Fibroblast of lung (primary cell): ENCODE data around the gene FAM78B.

Source experiments
- EZH2 ChIP-seq: IDR thresholded peaks from 2 replicates; pipeline ENCODE4 v1.5.1; 2012; ENCODE audit warnings: low read length, control low read depth, mild to moderate bottlenecking; ENCODE audit errors: missing control alignments
- TF ChIP-seq, protein P1 (sequence below), 2 donors: IDR thresholded peaks in 1 of 2; conservative IDR thresholded peaks in 1 of 2; 1 replicate in 1 of 2; 2 replicates in 1 of 2; pipeline ENCODE4 v1.5.1; 2011 to 2012; ENCODE audit warnings: low read length in 2 of 2, control low read depth in 1 of 2, inconsistent platforms in 1 of 2, low read depth in 1 of 2, mild to moderate bottlenecking in 1 of 2

DNA sequence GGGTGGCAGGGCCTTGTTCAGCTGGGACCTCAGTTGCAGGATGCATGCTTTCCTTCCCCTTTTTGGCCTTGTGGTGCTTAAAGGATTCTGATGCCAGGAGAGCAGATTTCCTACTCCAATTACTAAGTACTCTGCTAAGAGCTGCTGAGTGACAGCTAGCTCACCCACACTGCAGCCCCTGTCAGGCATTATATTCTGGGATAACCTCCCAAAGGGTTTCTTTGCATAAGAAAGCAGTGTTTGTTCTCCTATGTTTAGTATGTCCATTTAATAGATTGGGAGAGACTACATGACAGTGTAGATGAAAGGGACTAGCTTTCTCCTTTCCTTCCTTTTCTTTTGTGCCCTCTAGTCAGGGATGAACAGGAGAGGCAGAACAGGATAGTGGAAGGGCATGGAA is 100.7 kb downstream of the FAM78B start:
- TF ChIP-seq, protein P1, sequence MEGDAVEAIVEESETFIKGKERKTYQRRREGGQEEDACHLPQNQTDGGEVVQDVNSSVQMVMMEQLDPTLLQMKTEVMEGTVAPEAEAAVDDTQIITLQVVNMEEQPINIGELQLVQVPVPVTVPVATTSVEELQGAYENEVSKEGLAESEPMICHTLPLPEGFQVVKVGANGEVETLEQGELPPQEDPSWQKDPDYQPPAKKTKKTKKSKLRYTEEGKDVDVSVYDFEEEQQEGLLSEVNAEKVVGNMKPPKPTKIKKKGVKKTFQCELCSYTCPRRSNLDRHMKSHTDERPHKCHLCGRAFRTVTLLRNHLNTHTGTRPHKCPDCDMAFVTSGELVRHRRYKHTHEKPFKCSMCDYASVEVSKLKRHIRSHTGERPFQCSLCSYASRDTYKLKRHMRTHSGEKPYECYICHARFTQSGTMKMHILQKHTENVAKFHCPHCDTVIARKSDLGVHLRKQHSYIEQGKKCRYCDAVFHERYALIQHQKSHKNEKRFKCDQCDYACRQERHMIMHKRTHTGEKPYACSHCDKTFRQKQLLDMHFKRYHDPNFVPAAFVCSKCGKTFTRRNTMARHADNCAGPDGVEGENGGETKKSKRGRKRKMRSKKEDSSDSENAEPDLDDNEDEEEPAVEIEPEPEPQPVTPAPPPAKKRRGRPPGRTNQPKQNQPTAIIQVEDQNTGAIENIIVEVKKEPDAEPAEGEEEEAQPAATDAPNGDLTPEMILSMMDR (conservative IDR thresholded peaks at IDR 0.05 in 1 of 2, IDR thresholded peaks at IDR 0.05 in 1 of 2; ENCODE audit: low read depth in 1 of 2, low read length in 2 of 2), result no peak
- TF ChIP-seq EZH2, result no peak
